NCI-H510A treated with DMSO at 0.1 percent for 48 hours (cell line): ENCODE results near the gene ATPAF2.

Experiments used
- DNase-seq: peaks from one replicate; lab custom pipeline; 2025; lab: John Stamatoyannopoulos, UW

The ATPAF2 gene

DNA sequence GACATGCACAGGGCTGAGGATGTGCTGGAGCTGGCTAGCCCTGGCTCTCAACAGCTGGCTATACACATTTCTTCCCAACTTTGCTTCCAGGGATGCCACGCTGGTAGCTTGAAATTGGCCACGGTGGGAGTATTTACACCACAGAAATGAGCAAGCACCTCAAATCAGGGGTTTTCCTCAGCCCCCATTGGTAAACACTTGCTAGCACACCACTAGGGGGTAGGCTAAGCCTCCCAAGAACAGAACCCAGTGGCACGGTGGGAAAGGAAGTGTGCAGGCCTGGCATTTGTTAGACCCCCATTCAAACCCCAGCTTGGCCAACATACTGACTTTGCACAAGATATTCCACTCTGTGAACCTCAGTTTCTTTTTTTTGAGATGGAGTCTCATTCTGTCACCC is 53.4 kb downstream of the ATPAF2 start:
- no peak for DNase-seq

DNA sequence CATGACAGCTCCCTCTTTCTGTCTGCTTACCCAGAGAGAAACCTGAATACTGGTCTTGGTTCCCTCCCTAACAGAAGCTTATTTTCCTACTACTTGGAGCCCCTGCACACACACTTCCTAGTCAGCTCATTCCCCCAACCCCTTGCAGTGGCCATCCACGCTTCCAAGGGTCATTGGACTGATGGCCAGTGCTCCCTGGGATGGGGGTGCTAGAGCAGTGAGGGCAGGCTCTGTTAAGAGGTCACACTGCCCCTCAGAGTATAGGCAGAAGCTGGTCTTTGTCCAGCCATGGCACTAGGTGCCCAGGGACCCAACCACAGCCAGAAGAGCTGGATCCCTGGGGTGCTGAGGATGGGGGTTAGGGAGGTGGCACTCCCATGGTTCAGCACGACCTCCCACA is 53.8 kb downstream of the ATPAF2 start:
- no peak for DNase-seq

- no peak for DNase-seq
These were observed 55.2 kb downstream of the ATPAF2 start for GRCh38 chr17:17983776-17984175.

DNA sequence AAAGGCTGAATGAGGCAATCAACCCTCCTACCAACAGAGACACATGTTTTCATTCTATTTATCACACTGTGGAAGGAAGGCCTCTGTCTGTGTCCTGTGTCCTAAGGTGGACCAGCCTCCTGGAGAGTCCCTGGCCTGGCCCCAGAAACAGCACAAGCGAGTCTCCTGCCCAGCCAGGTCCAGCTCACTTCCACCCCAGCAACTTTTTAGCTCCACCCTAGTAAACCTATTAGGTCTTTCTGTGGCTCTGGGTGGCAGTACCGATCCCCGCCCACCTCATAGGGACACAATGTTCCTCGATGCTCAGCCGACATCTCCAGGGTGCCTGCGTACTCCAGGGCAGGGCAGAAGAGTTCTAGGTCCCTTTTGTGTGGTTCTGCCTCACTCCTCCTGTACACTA is 55.6 kb downstream of the ATPAF2 start:
- DNase-seq, result peak; percentile 17

DNA sequence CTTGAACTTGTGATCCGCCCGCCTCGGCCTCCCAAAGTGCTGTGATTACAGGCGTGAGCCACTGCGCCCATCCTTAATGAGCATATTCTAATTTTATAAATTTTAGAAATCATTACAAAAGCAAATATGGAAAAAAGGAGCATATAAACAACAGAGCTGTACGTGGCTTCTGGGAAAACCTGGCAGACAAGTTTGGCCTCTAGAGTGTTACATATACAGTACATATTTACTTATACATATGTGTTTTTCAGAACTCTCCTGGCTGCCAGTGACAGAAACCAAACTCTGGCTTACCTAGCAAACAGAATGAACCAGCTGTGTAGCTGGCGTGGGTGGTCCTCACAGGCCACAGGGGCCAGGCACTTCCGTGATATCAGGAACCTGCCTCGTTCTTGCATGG is 56.2 kb downstream of the ATPAF2 start:
- no peak for DNase-seq

GRCh38 chr17:17981330-17981729 is 57.6 kb downstream of the ATPAF2 start:
- no peak for DNase-seq

DNA sequence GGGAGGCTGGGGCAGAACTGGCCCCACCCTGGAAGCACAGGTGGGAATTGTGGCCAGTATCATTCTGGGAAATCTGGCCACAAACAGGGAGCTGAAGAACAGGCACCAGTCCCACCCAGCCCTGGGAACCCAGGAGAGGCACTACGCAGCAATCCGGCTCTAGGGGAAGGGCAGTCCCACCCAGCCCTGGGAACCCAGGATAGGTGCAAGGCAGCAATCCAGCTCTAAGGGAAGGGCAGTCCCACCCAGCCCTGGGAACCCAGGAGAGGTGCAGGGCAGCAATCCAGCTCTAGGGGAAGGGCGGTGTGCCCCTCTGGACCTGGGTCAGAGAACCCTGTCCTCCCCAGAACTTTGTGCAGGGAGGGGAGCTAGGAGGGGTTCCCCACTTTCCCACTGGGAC is 59.2 kb downstream of the ATPAF2 start:
- DNase-seq, result no peak

GRCh38 chr17:17978481-17979424 is 60.2 kb downstream of the ATPAF2 start:
- no peak for DNase-seq

DNA sequence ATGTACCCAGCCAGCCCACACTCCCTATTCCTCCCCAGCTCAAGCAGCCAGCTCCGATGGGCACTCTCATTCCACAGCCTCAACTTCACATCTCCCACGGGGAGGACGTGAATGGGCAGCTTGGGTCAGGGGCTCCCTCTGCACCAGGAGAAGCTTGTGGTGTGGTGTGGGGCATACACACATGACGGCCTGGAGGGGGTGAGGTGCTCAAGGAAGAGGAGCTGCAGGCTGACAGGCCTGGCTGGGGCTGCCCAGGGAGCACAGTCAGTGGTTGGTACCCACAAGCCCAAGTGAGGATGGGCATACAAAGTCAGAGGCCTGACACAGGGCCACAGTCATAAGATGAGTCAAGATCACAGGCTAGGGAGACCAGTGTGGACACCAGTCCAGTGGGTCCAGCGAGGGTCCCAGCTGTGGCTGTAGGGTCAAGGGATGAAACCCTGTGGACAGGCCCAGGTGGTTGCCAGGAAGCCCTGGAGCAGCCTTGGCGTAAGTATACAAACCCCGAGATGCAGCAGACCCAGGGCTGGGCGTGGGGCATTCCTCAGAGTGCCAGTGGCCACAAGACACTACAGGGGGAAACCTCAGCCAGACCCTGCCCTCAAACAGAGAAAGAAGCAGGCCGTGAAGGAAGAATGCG is 61.9 kb downstream of the ATPAF2 start:
- DNase-seq, result no peak

DNA sequence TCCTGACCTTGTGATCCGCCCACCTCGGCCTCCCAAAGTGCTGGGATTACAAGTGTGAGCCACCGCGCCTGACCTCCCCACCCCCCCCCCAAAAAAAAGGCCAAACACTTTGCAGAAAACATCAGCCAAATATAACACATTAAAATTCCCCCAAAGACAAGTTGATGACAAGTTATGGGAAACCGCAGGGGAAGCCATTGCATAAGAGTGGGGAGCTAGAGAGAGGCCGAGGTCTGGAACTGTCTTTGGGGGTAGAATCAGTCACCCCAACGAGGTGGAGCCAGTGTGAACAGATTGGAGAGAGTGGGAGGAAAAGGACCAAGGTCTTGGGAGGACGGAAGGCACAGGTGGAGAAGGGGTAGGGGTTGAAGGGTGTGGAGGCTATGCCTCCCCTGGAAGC is 63.5 kb downstream of the ATPAF2 start:
- no peak for DNase-seq

- DNase-seq, result no peak
These were observed 66.1 kb downstream of the ATPAF2 start for GRCh38 chr17:17972952-17973254.

DNA sequence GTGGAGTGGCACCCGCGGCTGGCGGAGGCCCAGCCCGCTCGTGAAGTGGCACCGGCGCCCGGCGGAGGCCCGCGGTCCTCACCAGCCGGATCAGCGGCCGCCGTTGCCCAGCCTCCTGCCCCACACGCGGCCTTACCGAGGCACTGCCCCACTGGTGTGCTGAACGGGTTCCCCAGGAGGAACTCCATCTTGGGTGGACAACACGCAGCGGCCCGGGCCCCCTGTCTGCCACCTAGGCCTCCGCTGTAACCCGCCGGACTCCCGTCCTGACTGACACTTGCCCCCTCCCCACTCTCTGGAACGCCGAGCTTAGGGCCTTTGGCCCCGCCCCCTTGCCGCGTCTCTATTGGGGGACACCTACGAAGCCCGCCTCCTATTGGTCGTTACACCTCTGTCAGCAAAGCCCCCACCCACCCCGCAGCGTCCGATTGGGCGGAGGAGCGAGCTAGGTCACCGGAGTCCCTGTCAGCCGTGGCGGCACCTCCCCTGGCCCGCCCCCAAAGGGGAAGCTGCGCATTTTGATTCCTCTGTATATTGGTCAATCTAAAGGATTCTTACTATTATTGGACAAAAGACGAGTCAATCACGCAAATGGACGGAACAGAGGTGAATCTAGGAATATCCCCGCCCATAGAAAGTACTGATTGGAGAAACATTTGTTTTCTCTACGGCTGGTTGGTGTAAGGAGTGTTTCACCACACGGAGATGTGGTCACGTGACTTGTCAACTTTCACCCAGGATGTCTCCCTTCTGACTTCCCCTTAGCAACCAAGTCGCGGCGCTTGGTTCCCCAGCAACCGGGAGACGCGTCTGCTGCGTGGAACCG is 66.6 kb downstream of the ATPAF2 start, which contains the start of the genes DRC3 and TOM1L2:
Gene DRC3, plus strand, starts transcription at position 737 of the 826 bp plus-strand sequence. CDS start 4,737 bp downstream, outside the sequence.
Gene TOM1L2, minus strand, starts transcription at position 275 of the 826 bp plus-strand sequence. Its CDS starts 87 bp downstream, at position 188.
- DNase-seq, result peak; percentile 99

DNA sequence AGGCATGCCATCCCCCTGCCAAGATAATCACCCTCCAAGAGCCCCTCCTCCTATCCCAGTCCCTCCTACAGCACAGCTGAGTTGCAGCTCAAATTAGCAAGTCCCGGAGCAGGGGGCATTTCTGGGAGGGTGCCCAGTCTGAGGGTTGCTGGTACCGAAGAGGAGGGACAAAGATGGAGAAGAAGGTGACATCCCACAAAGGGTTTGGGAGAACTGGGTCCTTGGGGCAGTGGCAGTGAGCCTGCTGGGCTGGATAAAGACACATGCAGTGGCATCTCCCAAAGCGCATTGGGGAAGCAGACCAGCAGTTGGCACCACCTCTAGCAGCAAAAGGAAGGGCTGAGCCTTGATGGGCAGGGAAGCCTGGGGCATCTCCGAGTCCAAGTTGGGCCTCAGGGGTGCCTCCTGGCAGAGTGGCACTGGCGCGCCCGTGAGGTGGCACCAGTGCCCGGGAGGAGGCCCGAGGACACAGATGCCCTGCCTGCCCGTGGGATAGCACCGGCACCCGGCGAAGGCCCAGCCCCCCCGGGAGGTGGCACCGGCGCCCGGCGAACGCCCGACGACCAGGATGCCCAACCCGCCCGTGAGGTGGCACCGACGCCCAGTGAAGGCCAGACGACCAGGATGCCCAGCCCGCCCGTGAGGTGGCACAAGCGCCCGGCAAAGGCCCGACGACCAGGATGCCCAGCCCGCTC is 67.4 kb downstream of the ATPAF2 start:
- DNase-seq, result no peak

DNA sequence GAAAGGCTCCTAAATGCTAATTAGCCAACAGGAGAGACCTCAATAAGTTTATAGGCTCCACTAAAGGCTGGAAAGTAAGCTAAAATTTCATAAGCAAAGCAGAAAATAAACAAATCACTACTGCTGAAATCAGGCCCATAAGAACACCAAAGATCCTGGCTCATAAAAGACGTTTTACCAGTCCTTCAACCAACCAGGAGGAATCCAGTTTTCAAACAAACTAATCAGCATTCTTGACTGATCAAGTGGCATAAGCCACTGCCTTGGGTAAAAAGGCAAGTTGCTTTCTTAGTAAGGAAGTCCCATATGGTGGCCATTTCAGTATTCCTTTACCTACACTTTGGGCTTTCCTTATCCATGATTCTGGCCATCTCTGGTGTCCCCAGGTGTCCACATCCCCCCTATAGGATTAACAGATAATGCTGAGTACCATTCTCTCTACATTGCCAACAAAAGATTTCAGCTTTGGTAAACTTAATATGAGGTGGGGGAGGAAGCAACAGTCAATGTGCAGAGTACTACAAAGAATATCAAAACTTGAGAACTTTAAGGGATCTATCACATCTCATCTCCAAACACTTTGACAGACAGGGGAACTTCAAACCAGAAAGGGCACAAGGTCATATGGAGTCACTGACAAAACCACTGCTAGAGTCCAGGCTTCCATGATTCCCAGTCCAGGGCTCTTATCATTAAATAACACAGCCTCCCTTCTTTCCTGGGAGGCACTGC is 68.1 kb downstream of the ATPAF2 start:
- no peak for DNase-seq
